Measurements from ENCODE around the gene EVA1C.
"Not testable (repeated sequence)": the region's sequence is repeated elsewhere in the genome, so short reads cannot be mapped to it uniquely, and the experiment has no call there.

EVA1C gene

DNA sequence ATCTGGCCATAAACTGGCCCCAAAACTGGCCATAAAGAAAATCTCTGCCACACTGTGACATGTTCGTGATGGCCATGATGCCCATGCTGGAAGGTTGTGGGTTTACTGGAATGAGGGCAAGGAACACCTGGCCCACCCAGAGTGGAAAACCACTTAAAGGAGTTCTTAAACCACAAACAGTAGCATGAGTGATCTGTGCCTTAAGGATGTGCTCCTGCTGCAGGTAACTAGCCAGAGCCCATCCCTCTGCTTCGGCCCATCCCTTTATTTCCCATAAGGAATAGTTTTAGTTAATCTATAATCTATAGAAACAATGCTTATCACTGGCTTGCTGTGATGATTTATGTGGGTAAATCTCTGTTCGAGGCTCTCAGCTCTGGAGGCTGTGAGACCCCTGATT lies 50.1 kb downstream of the EVA1C start:
- not testable (repeated sequence) for DNase-seq (ENCODE audit: low spot score)

- no peak for DNase-seq (ENCODE audit: low spot score)
Measured at GRCh38 chr21:32463367-32463766, 50.9 kb downstream of the EVA1C start.

DNA sequence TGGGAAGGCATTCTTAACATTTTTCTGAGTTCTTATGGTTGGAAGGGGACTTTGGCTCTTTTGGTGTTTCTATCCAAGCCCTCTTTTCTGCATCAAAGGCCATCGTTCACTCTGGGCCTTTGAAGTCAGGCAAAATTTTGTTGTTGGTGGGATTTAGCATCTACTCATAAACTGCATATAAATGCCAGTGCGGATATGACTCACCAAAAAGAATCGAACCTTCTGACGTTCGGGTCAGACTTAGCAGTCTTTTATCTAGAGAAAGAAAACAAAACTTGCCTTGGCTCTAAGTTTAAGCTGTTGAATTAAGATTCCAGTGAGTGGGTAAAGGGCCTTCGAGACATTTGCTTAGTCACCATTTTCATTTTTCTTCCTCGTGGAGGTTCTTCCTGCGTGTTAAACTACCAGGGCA lies 51.4 kb downstream of the EVA1C start:
- no peak for DNase-seq (ENCODE audit: low spot score)

DNA sequence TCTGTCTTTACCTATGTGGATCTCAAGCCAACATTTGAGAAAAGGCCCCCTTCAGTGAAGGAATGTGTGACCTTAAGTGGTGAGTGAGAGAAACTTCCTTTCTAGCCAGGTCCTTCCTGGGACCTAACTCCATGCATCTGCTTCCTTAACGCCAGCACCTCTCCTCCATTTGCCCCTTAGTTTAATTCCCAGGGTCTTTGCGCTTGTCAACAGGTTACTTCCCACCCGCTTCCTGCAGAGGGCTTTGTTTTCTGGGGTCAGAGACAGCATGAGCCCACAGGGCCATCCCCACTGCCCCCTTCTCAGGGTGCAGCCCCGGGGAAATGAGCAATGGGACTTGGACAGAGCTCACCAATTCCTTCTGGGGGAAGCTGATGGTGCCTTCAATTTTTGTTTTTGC lies 54.8 kb downstream of the EVA1C start:
- no peak for DNase-seq (ENCODE audit: low spot score)

GRCh38 chr21:32468681-32469111 lies 56.2 kb downstream of the EVA1C start:
- DNase-seq (ENCODE audit: low spot score): no peak

GRCh38 chr21:32469628-32470027 lies 57.1 kb downstream of the EVA1C start:
- no peak for DNase-seq (ENCODE audit: low spot score)

DNA sequence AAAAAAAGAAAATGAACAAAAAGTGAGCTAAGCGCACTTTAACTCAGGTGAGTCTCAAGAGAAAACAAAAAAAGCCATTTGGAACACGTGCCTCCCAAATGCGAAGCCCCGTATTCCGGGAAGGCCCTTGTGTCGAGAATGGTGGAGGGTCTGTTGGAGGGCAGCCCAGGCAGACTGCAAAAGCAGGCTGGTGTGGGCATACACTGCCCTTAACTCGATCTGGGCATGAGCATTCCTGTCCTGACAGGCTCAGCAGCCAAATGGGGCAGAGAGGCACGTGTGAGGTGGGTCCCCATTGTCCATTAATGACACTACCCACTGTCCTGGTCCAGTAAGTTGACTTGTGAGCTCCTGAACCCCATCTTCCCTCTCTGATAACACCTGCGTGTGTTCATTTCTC lies 57.7 kb downstream of the EVA1C start:
- DNase-seq (ENCODE audit: low spot score): no peak

DNA sequence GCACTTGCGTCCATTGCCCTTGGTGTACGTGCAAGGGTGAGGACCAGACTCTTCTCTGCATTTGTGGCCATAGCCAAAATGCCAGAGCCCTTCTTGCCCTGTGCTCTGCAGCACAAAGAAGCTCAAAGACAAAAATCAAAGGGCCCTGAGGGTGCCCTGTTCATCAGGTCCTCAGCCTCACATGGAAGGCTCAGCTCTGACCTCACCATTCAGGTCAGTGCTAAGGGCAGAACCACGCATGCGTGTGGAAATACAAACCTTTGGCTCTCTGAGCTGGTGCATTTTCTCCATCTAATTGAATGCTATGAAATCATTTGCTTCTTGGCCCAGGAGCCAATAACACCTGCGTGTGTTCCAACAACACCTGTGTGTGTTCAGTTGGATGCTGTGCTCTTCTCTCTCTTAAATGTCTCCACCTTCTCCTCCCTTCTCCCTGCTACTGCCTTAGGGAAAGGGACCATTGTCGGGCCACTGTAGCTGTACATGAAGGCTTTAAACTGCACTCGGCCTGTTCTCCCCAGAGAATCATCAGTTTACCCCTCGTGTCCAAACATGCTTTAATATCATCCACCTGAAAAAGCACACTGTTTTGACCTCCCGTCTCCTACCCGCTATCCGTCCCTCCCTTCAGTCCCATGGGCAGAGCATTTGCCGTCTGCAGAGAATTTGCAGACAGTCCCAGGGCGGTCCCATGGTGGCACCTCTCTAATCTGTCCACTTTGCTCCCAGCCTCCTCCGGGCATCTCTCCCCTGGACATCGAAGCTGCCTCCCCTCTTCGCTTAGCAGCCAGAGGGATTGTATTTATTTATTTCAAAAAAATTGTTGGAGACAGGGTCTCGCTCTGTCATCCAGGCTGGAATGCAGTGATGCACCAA lies 60.6 kb downstream of the EVA1C start:
- no peak for DNase-seq (ENCODE audit: low spot score)

GRCh38 chr21:32474179-32475059 lies 61.9 kb downstream of the EVA1C start:
- no peak for DNase-seq (ENCODE audit: low spot score)

GRCh38 chr21:32475162-32475812 lies 62.8 kb downstream of the EVA1C start:
- DNase-seq (ENCODE audit: low spot score): no peak

DNA sequence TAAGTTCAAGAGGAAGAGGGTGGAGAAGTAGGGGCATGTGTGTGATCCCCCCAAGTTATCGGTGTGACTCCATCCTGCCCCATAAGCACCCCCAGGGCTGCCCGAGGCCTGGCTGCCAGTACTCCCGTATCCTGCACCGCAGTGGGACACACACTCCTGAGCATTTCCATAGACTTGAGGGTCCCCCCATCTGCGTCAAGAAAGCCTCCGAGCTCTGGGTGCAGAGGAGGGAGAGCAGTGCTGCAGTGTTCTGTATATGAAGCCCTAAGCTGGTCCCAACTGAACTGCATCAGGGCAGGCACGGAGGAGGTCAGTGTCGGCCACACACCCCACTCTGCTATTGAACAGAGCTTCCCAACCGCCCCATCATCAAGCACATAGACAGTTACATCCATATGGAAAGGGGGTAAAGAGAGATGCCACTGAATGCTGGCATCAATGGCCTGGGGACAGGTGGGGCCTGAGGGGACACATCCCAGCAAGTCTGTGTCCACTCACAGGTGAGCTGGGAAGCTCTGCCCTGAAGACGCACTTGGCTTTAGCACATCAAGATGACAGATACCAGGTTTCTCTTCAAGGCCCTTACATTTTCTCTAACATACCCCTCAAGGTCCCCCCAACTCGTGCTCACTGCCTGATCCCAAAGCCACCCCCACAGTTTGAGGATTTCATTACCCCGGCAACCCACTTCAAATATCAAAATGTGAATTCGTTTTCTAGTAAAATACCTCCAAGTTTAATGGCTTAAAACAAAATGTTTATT lies 64.3 kb downstream of the EVA1C start:
- DNase-seq (ENCODE audit: low spot score): no peak

GRCh38 chr21:32477424-32477745 lies 64.9 kb downstream of the EVA1C start:
- DNase-seq (ENCODE audit: low spot score): no peak

DNA sequence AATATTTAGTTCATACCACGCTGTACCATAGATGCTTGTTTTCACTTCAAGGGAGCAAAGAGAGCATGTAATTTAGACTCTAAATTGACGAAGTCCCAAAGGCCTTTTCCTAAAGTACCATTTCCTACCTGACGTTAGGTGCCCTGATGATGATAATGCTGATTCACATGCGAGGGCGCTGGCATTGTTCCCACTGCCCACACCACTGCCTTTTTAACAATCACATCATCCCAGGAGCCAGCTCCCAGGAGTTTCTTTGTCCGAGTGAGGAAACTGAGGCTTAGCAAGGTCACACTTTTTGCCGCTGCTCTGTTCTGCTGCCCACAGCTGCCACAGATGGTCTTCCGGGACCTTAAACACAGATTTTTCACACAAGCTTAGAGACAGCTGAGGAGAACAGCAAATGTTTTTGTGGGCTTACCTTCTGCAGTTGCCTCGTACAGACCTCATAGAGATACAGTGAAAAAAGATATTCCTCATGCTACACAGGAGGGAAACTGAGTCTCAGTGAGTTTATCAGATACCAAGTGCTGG lies 69.4 kb downstream of the EVA1C start:
- DNase-seq (ENCODE audit: low spot score): no peak

GRCh38 chr21:32482565-32483292 lies 70.2 kb downstream of the EVA1C start:
- no peak for DNase-seq (ENCODE audit: low spot score)

DNA sequence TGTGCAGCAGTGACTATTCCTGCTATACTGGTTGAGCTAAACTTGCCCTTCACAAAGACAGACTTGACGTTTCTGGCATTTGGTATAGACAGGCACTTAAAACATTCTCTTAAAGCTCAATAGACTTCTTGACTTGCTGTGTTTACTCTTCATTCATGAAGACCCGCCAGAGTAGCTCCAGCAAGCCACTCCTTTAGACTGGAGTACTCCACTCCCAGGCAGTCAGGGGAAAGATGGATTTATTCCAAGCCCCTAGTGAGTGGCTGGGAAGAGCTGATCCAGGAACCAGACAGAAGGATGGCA lies 70.7 kb downstream of the EVA1C start:
- no peak for DNase-seq (ENCODE audit: low spot score)

GRCh38 chr21:32484706-32485380 lies 72.3 kb downstream of the EVA1C start:
- DNase-seq (ENCODE audit: low spot score): peak; percentile 85

DNA sequence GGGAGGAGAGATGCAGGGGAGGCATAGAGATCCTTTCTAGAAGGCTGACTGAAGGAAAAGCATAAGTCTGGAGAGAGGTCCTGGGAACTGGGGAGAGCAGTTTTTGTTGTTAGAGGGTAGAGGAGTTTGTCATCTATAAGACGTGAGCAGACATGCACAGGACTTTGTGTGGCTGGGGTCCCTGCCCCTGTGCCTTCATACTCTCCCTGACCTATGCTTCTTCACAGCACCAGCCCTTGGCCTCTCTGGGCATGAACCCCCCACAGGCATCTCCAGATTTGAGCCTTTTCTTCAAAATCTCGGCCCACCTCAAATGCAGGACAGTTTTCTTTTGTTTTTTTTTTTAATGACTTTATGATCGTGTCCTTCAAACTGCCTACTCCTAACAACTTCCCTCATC lies 79.9 kb downstream of the EVA1C start:
- no peak for DNase-seq (ENCODE audit: low spot score)

GRCh38 chr21:32494934-32495709 lies 82.6 kb downstream of the EVA1C start:
- no peak for DNase-seq (ENCODE audit: low spot score)

GRCh38 chr21:32496568-32496967 lies 84.1 kb downstream of the EVA1C start:
- DNase-seq (ENCODE audit: low spot score): no peak
